GM19397 (cell line): ENCODE measurements around the gene IFITM2.

Experiments
- ATAC-seq: cut with Tn5 transposase; IDR thresholded peaks from one replicate; pipeline ENCODE4 v1.9.1; 2021; ENCODE audit warnings: mild to moderate bottlenecking, moderate library complexity; ENCODE audit not compliant: unreplicated experiment

The IFITM2 gene

GRCh38 chr11:292211-293121 lies 15.2 kb upstream of the IFITM2 start:
- no peak for ATAC-seq

- ATAC-seq: no peak
These were observed 14.3 kb upstream of the IFITM2 start for GRCh38 chr11:293271-293851.

GRCh38 chr11:293852-294661 lies 13.6 kb upstream of the IFITM2 start:
- ATAC-seq: no peak

GRCh38 chr11:294780-295179 lies 12.8 kb upstream of the IFITM2 start:
- no peak for ATAC-seq

GRCh38 chr11:295351-296170 lies 12.1 kb upstream of the IFITM2 start:
- no peak for ATAC-seq

- no peak for ATAC-seq
These were observed 11.2 kb upstream of the IFITM2 start for GRCh38 chr11:296171-297050.

GRCh38 chr11:297051-297585 lies 10.5 kb upstream of the IFITM2 start:
- no peak for ATAC-seq

GRCh38 chr11:297586-298405 lies 9.8 kb upstream of the IFITM2 start:
- no peak for ATAC-seq

GRCh38 chr11:298406-299065 lies 9.1 kb upstream of the IFITM2 start:
- no peak for ATAC-seq

GRCh38 chr11:299081-299891 lies 8.3 kb upstream of the IFITM2 start, which contains the start of gene IFITM5:
IFITM5 (minus strand) TSS chr11:299526; CDS start chr11:299490, 36 bp downstream.
- no peak for ATAC-seq

GRCh38 chr11:299951-300735 lies 7.5 kb upstream of the IFITM2 start:
- ATAC-seq: no peak

GRCh38 chr11:303363-303762 lies 4.3 kb upstream of the IFITM2 start:
- no peak for ATAC-seq

- no peak for ATAC-seq
These were observed 3.5 kb upstream of the IFITM2 start for GRCh38 chr11:304061-304506.

- ATAC-seq: no peak
These were observed 2.4 kb upstream of the IFITM2 start for GRCh38 chr11:304915-305843.

- no peak for ATAC-seq
These were observed 1.8 kb upstream of the IFITM2 start for GRCh38 chr11:305844-306211.
